HepG2 (cell line): ENCODE measurements around the gene CMKLR1. TPM values are rescaled to one million over a fixed set of nuclear protein-coding genes. Genes with fewer than 3 reads are reported as not detected.

ENCODE experiments used
- ATAC-seq: fragments of 200-7000 bp; cut with Tn5 transposase; 3 replicates; pipeline ENCODE4 v1.9.1; 2020; ENCODE audit warnings: mild to moderate bottlenecking, moderate library complexity
- BruUV-seq: library from RNA; stranded (reverse); fragments of 400-500 nt; replicated peaks from 2 replicates; lab custom pipeline; 2021; lab: Mats Ljungman, UMichigan
- CTCF ChIA-PET: fragments of 300-600 bp; formaldehyde crosslinking; extraction: SDS; loops from one replicate; lab custom pipeline; 2021; ENCODE audit warnings: low total read pairs, inconsistent platforms, low intra/inter-chr PET ratio; lab: Yijun Ruan, JAX
- POLR2A ChIA-PET: fragments of 350-600 bp; sonication (Branson Sonifier 250); formaldehyde crosslinking; loops from one replicate; lab custom pipeline; 2020; ENCODE audit warnings: antibody characterized with exemption, inconsistent platforms; lab: Yijun Ruan, JAX
- DNase-seq: peaks from one replicate; pipeline ENCODE4 v3.0.0-alpha.2; 2015; ENCODE audit warnings: low spot score
- FAIRE-seq: peaks from 3 replicates; lab custom pipeline; 2011; peaks lifted over from hg19 to GRCh38; lab: Jason Lieb, UNC
- H2AFZ ChIP-seq: one replicate; pipeline ENCODE4 v1.6.1; 2011; ENCODE audit warnings: low read length, inconsistent platforms
- H3K27ac ChIP-seq: fragments of 300-600 bp; 3 replicates; pipeline ENCODE4 v1.8.0; 2011; ENCODE audit warnings: mixed run types, mild to moderate bottlenecking, mixed read lengths, low read length, inconsistent platforms; ENCODE audit not compliant: insufficient read depth; ENCODE audit errors: extremely low read length
- H3K27me3 ChIP-seq, 2 experiments: fragments of 200-600 bp in 1 of 2; 2 replicates in 1 of 2; 3 replicates in 1 of 2; pipeline versions ENCODE4 v1.6.0 to v1.8.0; 2011; ENCODE audit warnings: low read length in 2 of 2, mild to moderate bottlenecking in 2 of 2, moderate library complexity in 2 of 2, inconsistent platforms in 1 of 2; ENCODE audit not compliant: insufficient read depth in 2 of 2, control insufficient read depth in 1 of 2
- H3K36me3 ChIP-seq, 2 experiments: fragments of 200-600 bp in 1 of 2; replicated peaks in 1 of 2; 2 replicates in 1 of 2; 3 replicates in 1 of 2; pipeline versions ENCODE4 v1.5.1 to v1.8.0; 2011; ENCODE audit warnings: low read length in 2 of 2, inconsistent platforms in 1 of 2; ENCODE audit not compliant: insufficient read depth in 2 of 2, control insufficient read depth in 1 of 2
- H3K4me1 ChIP-seq: 2 replicates; pipeline ENCODE4 v1.5.1; 2012; ENCODE audit warnings: low read length, inconsistent platforms; ENCODE audit not compliant: insufficient read depth
- H3K4me2 ChIP-seq: 2 replicates; pipeline ENCODE4 v1.6.0; 2011; ENCODE audit warnings: low read depth, low read length, inconsistent platforms
- H3K4me3 ChIP-seq, 3 experiments: fragments of 200-600 bp in 1 of 3; sonication (generic), shearing (Covaris generic) in 1 of 3; replicated peaks in 1 of 3; 2 replicates each; pipeline ENCODE4 v1.5.1; 2011 to 2016; ENCODE audit warnings: low read length in 3 of 3, inconsistent platforms in 2 of 3, low read depth in 2 of 3, mild to moderate bottlenecking in 2 of 3, control low read depth in 1 of 3, mixed read lengths in 1 of 3; ENCODE audit not compliant: insufficient read depth in 1 of 3
- H3K79me2 ChIP-seq: one replicate; pipeline ENCODE4 v1.6.1; 2011; ENCODE audit warnings: low read length, inconsistent platforms; ENCODE audit not compliant: insufficient read depth
- H3K9ac ChIP-seq: 2 replicates; pipeline ENCODE4 v1.6.0; 2011; ENCODE audit warnings: mild to moderate bottlenecking, low read depth, low read length, inconsistent platforms; ENCODE audit not compliant: insufficient read depth
- H3K9me3 ChIP-seq: 2 replicates; pipeline ENCODE4 v1.5.1; 2012; ENCODE audit warnings: mild to moderate bottlenecking, low read length
- H4K20me1 ChIP-seq: 2 replicates; pipeline ENCODE4 v1.6.0; 2011; ENCODE audit warnings: inconsistent platforms, mild to moderate bottlenecking, low read length, moderate library complexity; ENCODE audit not compliant: insufficient read depth
- CHCHD3 ChIP-seq: sonication (generic); formaldehyde crosslinking; IDR thresholded peaks from 2 replicates; pipeline ENCODE4 v1.8.0; 2022; ENCODE audit warnings: mild to moderate bottlenecking, missing genetic modification reagents, moderate library complexity
- HDAC2 ChIP-seq: sonication (generic); formaldehyde crosslinking; IDR thresholded peaks from 2 replicates; pipeline ENCODE4 v1.4.0; 2020; ENCODE audit warnings: missing genetic modification reagents
- MIER3 ChIP-seq: IDR thresholded peaks from 2 replicates; pipeline ENCODE4 v1.6.1; 2016; ENCODE audit warnings: missing compliant biosample characterization, borderline replicate concordance
- ZBTB40 ChIP-seq, 2 experiments: fragments of 450-650 bp in 1 of 2; sonication (generic) in 1 of 2; formaldehyde crosslinking in 1 of 2; IDR thresholded peaks; 2 replicates each; pipeline versions ENCODE4 v1.6.1 to v1.8.0; 2016 to 2022; ENCODE audit warnings: antibody characterized with exemption in 1 of 2, mild to moderate bottlenecking in 1 of 2, missing genetic modification reagents in 1 of 2
- ZNF609 ChIP-seq: sonication (generic); formaldehyde crosslinking; IDR thresholded peaks from 2 replicates; pipeline ENCODE4 v1.4.0; 2020; ENCODE audit warnings: mild to moderate bottlenecking, missing genetic modification reagents, borderline replicate concordance
- ZSCAN21 ChIP-seq: sonication (generic); formaldehyde crosslinking; IDR thresholded peaks from 2 replicates; pipeline ENCODE4 v1.8.0; 2022; ENCODE audit warnings: mild to moderate bottlenecking, missing genetic modification reagents, moderate library complexity, borderline replicate concordance
- WGBS: methylation state at CpG from one replicate; pipeline ENCODE4 v1.1.6; 2017; ENCODE audit warnings: low lambda C conversion rate; 5-methylcytosine and 5-hydroxymethylcytosine counted together
- in situ Hi-C: cut with HindIII; loops from 2 replicates; pipeline ENCODE4 v1.10.0; 2017; ENCODE audit warnings: low pct_unique_long_range_greater_than_20kb; ENCODE audit not compliant: extremely low pct_ligation_motif_present
- intact Hi-C: fragments of 100-400 bp; cut with micrococcal nuclease; formaldehyde crosslinking; loops from one replicate; pipeline ENCODE4 v1.10.0; 2022; ENCODE audit not compliant: unreplicated experiment
- polyA plus RNA-seq, 8 experiments: library from polyadenylated mRNA; depleted of rRNA in 3 of 8; stranded (reverse) in 7 of 8; unstranded in 1 of 8; fragments of >200 nt; fragmentation: Illumina TruSeq in 4 of 8; extraction: Trizol in 4 of 8; gene quantifications; 2 replicates each; pipeline versions ENCODE4 v1.2.1 to v1.2.3, GENCODE V29; 2011 to 2016; ENCODE audit warnings: low read depth in 4 of 8, missing spikeins in 1 of 8, mixed read lengths in 1 of 8; ENCODE audit not compliant: insufficient read depth in 1 of 8
- total RNA-seq, 5 experiments: library from RNA; depleted of rRNA; stranded (reverse); fragments of >200 nt; fragmentation: Illumina TruSeq; extraction: Trizol; gene quantifications; 2 replicates each; pipeline ENCODE4 v1.2.3, GENCODE V29; 2016; ENCODE audit warnings: low read depth in 1 of 5

Gene CMKLR1
- total and polyA plus RNA-seq, 2 of the 13 experiments (the other 11 are each of a cell fraction or from before 2014, with no cell fraction given) = not detected

- TF ChIP-seq ZNF609 (CRISPR knock-in tag) = no peak
- no peak for TF ChIP-seq MIER3 (CRISPR knock-in tag)
- TF ChIP-seq HDAC2 = no peak
These were observed 19.5 kb upstream of the CMKLR1 start (continued) for GRCh38 chr12:108358580-108358965.

GRCh38 chr12:108357834-108358579, 18.9 kb upstream of the CMKLR1 start:
- H3K4me3 ChIP-seq = no peak overlapping the region
- no peak overlapping the region for H3K4me2 ChIP-seq
- in situ Hi-C loops (no loop called here), intact Hi-C loops (no loop called here)
- WGBS = 29% methylated on average over 2 of the region's 2 CpGs
- ChIA-PET POLR2A (no interaction called here), CTCF (no interaction called here)
- H2AFZ ChIP-seq = no peak overlapping the region
- H3K9me3 ChIP-seq = no peaks in the 10 kb centered on the region
- H4K20me1 ChIP-seq = no peaks in the 10 kb centered on the region
- ATAC-seq = no peak
- H3K4me1 ChIP-seq = no peaks in the 10 kb centered on the region
- no peaks in the 10 kb centered on the region for H3K79me2 ChIP-seq
- H3K36me3 ChIP-seq = no peaks in the 10 kb centered on the region
- TF ChIP-seq ZBTB40 (IDR thresholded peaks at IDR 0.05) (no peak), ZBTB40 (CRISPR knock-in tag; IDR thresholded peaks at IDR 0.05) (no peak), ZSCAN21 (CRISPR knock-in tag) (no peak), CHCHD3 (CRISPR knock-in tag) (no peak)
- no peak overlapping the region for H3K27ac ChIP-seq
- no TSS peak for BruUV-seq
- FAIRE-seq = no peak
- no peak for DNase-seq
- H3K27me3 ChIP-seq = no peaks in the 10 kb centered on the region; a peak in 1 of 5 replicates
- no peak overlapping the region for H3K9ac ChIP-seq
